Measurements from ENCODE around the gene KLHL35. TPM values are rescaled to one million over a fixed set of nuclear protein-coding genes. Genes with fewer than 3 reads are reported as not detected.

KLHL35 gene
- total RNA-seq, 1 donor from 2014 or later = 2.3 TPM

GRCh38 chr11:75463106-75463774 is 30.2 kb upstream of the KLHL35 start:
- H3K9me3 Mint-ChIP-seq (ENCODE audit: unreplicated experiment) = no peaks in the 10 kb centered on the region
- TF ChIP-seq CTCF (IDR thresholded peaks at IDR 0.05) = no peak
- H3K4me1 Mint-ChIP-seq (ENCODE audit: unreplicated experiment) = peaks cover 8% of the 10 kb centered on the region
- no peak for DNase-seq (ENCODE audit: extremely low spot score, unreplicated experiment)
- H3K4me3 Mint-ChIP-seq (ENCODE audit: unreplicated experiment) = no peak overlapping the region
- no peaks in the 10 kb centered on the region for H3K27me3 Mint-ChIP-seq (ENCODE audit: unreplicated experiment)
- H3K27ac Mint-ChIP-seq (ENCODE audit: unreplicated experiment) = no peak overlapping the region
- H3K36me3 Mint-ChIP-seq (ENCODE audit: unreplicated experiment) = no peaks in the 10 kb centered on the region

GRCh38 chr11:75462117-75462653 is 29.2 kb upstream of the KLHL35 start:
- TF ChIP-seq CTCF (IDR thresholded peaks at IDR 0.05) = no peak
- H3K27me3 Mint-ChIP-seq (ENCODE audit: unreplicated experiment) = no peaks in the 10 kb centered on the region
- DNase-seq (ENCODE audit: extremely low spot score, unreplicated experiment) = no peak
- no peaks in the 10 kb centered on the region for H3K9me3 Mint-ChIP-seq (ENCODE audit: unreplicated experiment)
- H3K4me3 Mint-ChIP-seq (ENCODE audit: unreplicated experiment) = no peak overlapping the region
- peaks cover 6% of the 10 kb centered on the region for H3K4me1 Mint-ChIP-seq (ENCODE audit: unreplicated experiment)
- H3K27ac Mint-ChIP-seq (ENCODE audit: unreplicated experiment) = no peak overlapping the region
- no peaks in the 10 kb centered on the region for H3K36me3 Mint-ChIP-seq (ENCODE audit: unreplicated experiment)

GRCh38 chr11:75461151-75461550 is 28.1 kb upstream of the KLHL35 start:
- Mint-ChIP-seq H3K9me3 (ENCODE audit: unreplicated experiment) (no peaks in the 10 kb centered on the region), H3K4me1 (ENCODE audit: unreplicated experiment) (peaks cover 5% of the 10 kb centered on the region), H3K27ac (ENCODE audit: unreplicated experiment) (no peak overlapping the region), H3K27me3 (ENCODE audit: unreplicated experiment) (no peaks in the 10 kb centered on the region), H3K4me3 (ENCODE audit: unreplicated experiment) (no peak overlapping the region), H3K36me3 (ENCODE audit: unreplicated experiment) (no peaks in the 10 kb centered on the region)
- no peak for TF ChIP-seq CTCF (IDR thresholded peaks at IDR 0.05)
- DNase-seq (ENCODE audit: extremely low spot score, unreplicated experiment) = no peak

- H3K36me3 Mint-ChIP-seq (ENCODE audit: unreplicated experiment) = no peaks in the 10 kb centered on the region
- no peak for DNase-seq (ENCODE audit: extremely low spot score, unreplicated experiment)
- no peaks in the 10 kb centered on the region for H3K9me3 Mint-ChIP-seq (ENCODE audit: unreplicated experiment)
- H3K27ac Mint-ChIP-seq (ENCODE audit: unreplicated experiment) = no peak overlapping the region
- H3K4me1 Mint-ChIP-seq (ENCODE audit: unreplicated experiment) = no peaks in the 10 kb centered on the region
- TF ChIP-seq CTCF (IDR thresholded peaks at IDR 0.05) = no peak
- no peak overlapping the region for H3K4me3 Mint-ChIP-seq (ENCODE audit: unreplicated experiment)
- no peaks in the 10 kb centered on the region for H3K27me3 Mint-ChIP-seq (ENCODE audit: unreplicated experiment)
Observed at GRCh38 chr11:75456596-75457183, 23.7 kb upstream of the KLHL35 start.

GRCh38 chr11:75454987-75455386 is 22.0 kb upstream of the KLHL35 start:
- H3K4me3 Mint-ChIP-seq (ENCODE audit: unreplicated experiment) = no peak overlapping the region

More at GRCh38 chr11:75454987-75455386, 22.0 kb upstream of the KLHL35 start:
- Mint-ChIP-seq H3K9me3 (ENCODE audit: unreplicated experiment) (no peaks in the 10 kb centered on the region), H3K4me1 (ENCODE audit: unreplicated experiment) (no peaks in the 10 kb centered on the region), H3K36me3 (ENCODE audit: unreplicated experiment) (no peaks in the 10 kb centered on the region), H3K27me3 (ENCODE audit: unreplicated experiment) (no peaks in the 10 kb centered on the region), H3K27ac (ENCODE audit: unreplicated experiment) (no peak overlapping the region)
- TF ChIP-seq CTCF (IDR thresholded peaks at IDR 0.05) = no peak
- DNase-seq (ENCODE audit: extremely low spot score, unreplicated experiment) = no peak
